ENCODE data around the gene PATZ1.

- TF ChIP-seq CTCF (IDR thresholded peaks at IDR 0.05; ENCODE audit: borderline replicate concordance, extremely low read depth, low read length, poor library complexity, severe bottlenecking) (no peak), EZH2 (IDR thresholded peaks at IDR 0.05; ENCODE audit: borderline replicate concordance, low read depth, low read length, severe bottlenecking) (no peak)
Measured at GRCh38 chr22:31347251-31348008, 1.3 kb upstream of the PATZ1 start.

Measured in DND-41 (cell line).